ENCODE measurements around the gene DNASE1L2.

- TF ChIP-seq, protein P1, sequence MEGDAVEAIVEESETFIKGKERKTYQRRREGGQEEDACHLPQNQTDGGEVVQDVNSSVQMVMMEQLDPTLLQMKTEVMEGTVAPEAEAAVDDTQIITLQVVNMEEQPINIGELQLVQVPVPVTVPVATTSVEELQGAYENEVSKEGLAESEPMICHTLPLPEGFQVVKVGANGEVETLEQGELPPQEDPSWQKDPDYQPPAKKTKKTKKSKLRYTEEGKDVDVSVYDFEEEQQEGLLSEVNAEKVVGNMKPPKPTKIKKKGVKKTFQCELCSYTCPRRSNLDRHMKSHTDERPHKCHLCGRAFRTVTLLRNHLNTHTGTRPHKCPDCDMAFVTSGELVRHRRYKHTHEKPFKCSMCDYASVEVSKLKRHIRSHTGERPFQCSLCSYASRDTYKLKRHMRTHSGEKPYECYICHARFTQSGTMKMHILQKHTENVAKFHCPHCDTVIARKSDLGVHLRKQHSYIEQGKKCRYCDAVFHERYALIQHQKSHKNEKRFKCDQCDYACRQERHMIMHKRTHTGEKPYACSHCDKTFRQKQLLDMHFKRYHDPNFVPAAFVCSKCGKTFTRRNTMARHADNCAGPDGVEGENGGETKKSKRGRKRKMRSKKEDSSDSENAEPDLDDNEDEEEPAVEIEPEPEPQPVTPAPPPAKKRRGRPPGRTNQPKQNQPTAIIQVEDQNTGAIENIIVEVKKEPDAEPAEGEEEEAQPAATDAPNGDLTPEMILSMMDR (conservative IDR thresholded peaks at IDR 0.05; ENCODE audit: low read length): no peak
- no peak for TF ChIP-seq EZH2phosphoT487 (IDR thresholded peaks at IDR 0.05; ENCODE audit: borderline replicate concordance, low read depth, low read length)
Observed at GRCh38 chr16:2204416-2205103, 31.7 kb upstream of the DNASE1L2 start.

Measured in OCI-LY7 (cell line).